Measurements from ENCODE around the gene C4B.
"Not testable (repeated sequence)": the region's sequence is repeated elsewhere in the genome, so short reads cannot be mapped to it uniquely, and the experiment has no call there.

The C4B gene

GRCh38 chr6:32056254-32056653 is 41.7 kb downstream of the C4B start:
- DNase-seq: no peak

GRCh38 chr6:32057966-32058365 is 43.4 kb downstream of the C4B start:
- DNase-seq: no peak

GRCh38 chr6:32058511-32058963 is 43.9 kb downstream of the C4B start:
- no peak for DNase-seq

GRCh38 chr6:32060966-32061655 is 46.5 kb downstream of the C4B start:
- DNase-seq: no peak

- no peak for DNase-seq
Measured at GRCh38 chr6:32064706-32065105, 50.1 kb downstream of the C4B start.

- DNase-seq: not testable (repeated sequence)
Measured at GRCh38 chr6:32067521-32067920, 52.9 kb downstream of the C4B start.

- not testable (repeated sequence) for DNase-seq
Measured at GRCh38 chr6:32068315-32068714, 53.7 kb downstream of the C4B start.

GRCh38 chr6:32068867-32069266 is 54.3 kb downstream of the C4B start:
- DNase-seq: no peak

- DNase-seq: no peak
Measured at GRCh38 chr6:32069460-32069859, 54.9 kb downstream of the C4B start.

- DNase-seq: no peak
Measured at GRCh38 chr6:32069878-32070515, 55.4 kb downstream of the C4B start.

- no peak for DNase-seq
Measured at GRCh38 chr6:32070814-32071543, 56.4 kb downstream of the C4B start.

GRCh38 chr6:32073101-32073500 is 58.5 kb downstream of the C4B start:
- DNase-seq: no peak

GRCh38 chr6:32073613-32074012 is 59.0 kb downstream of the C4B start:
- DNase-seq: no peak

GRCh38 chr6:32074996-32075532 is 60.5 kb downstream of the C4B start:
- DNase-seq: no peak

GRCh38 chr6:32075781-32076180 is 61.2 kb downstream of the C4B start:
- DNase-seq: no peak

- DNase-seq: no peak
Measured at GRCh38 chr6:32076321-32076809, 61.8 kb downstream of the C4B start.

GRCh38 chr6:32079566-32080290 is 65.1 kb downstream of the C4B start:
- no peak for DNase-seq

- DNase-seq: no peak
Measured at GRCh38 chr6:32081168-32081990, 66.8 kb downstream of the C4B start.

- no peak for DNase-seq
Measured at GRCh38 chr6:32082478-32082877, 67.9 kb downstream of the C4B start.

- no peak for DNase-seq
Measured at GRCh38 chr6:32082935-32083334, 68.3 kb downstream of the C4B start.

- no peak for DNase-seq
Measured at GRCh38 chr6:32083812-32084768, 69.5 kb downstream of the C4B start.

All from activated CD4-positive, CD25-positive, alpha-beta regulatory T cell treated with anti-CD3 and anti-CD28 coated beads, Interleukin-2, amount 50 U/mL, for 72 hours (primary cell).